Glutamatergic neuron (in vitro differentiated cells): ENCODE results near the gene ADSS1. TPM values are rescaled to one million over a fixed set of nuclear protein-coding genes. Genes with fewer than 3 reads are reported as not detected.

ENCODE experiments used
- DNase-seq: peaks from one replicate; pipeline ENCODE4 v3.0.0; 2022
- H3K27ac Mint-ChIP-seq: one replicate; pipeline ENCODE4 v1.8.0; 2020; ENCODE audit warnings: mild to moderate bottlenecking, mixed read lengths, inconsistent platforms; ENCODE audit not compliant: unreplicated experiment
- H3K27me3 Mint-ChIP-seq: one replicate; pipeline ENCODE4 v1.8.0; 2020; ENCODE audit warnings: mild to moderate bottlenecking, moderate library complexity, mixed read lengths, inconsistent platforms; ENCODE audit not compliant: unreplicated experiment
- H3K36me3 Mint-ChIP-seq: one replicate; pipeline ENCODE4 v1.8.0; 2020; ENCODE audit warnings: mild to moderate bottlenecking, mixed read lengths, inconsistent platforms; ENCODE audit not compliant: unreplicated experiment
- H3K4me1 Mint-ChIP-seq: one replicate; pipeline ENCODE4 v1.8.0; 2020; ENCODE audit warnings: mild to moderate bottlenecking, low read depth, mixed read lengths, inconsistent platforms; ENCODE audit not compliant: unreplicated experiment
- H3K4me3 Mint-ChIP-seq: one replicate; pipeline ENCODE4 v1.8.0; 2020; ENCODE audit warnings: mild to moderate bottlenecking, mixed read lengths, inconsistent platforms; ENCODE audit not compliant: unreplicated experiment
- H3K9me3 Mint-ChIP-seq: one replicate; pipeline ENCODE4 v1.8.0; 2020; ENCODE audit warnings: mild to moderate bottlenecking, moderate library complexity, mixed read lengths, inconsistent platforms; ENCODE audit not compliant: unreplicated experiment
- CTCF ChIP-seq: fragments of 200-600 bp; sonication (generic); IDR thresholded peaks from one replicate; pipeline ENCODE4 v1.5.0; 2021; ENCODE audit not compliant: partially characterized antibody, unreplicated experiment
- total RNA-seq: library from RNA; stranded (reverse); fragmentation: NEBNext Ultra II Directional; extraction: Animal tissue kit (Norgen Biotek cat#: 25700); gene quantifications from one replicate; pipeline ENCODE4 v1.2.1, GENCODE V29; 2021; ENCODE audit not compliant: unreplicated experiment

Gene ADSS1
- total RNA-seq, 1 donor from 2014 or later, result 45.1 TPM

DNA sequence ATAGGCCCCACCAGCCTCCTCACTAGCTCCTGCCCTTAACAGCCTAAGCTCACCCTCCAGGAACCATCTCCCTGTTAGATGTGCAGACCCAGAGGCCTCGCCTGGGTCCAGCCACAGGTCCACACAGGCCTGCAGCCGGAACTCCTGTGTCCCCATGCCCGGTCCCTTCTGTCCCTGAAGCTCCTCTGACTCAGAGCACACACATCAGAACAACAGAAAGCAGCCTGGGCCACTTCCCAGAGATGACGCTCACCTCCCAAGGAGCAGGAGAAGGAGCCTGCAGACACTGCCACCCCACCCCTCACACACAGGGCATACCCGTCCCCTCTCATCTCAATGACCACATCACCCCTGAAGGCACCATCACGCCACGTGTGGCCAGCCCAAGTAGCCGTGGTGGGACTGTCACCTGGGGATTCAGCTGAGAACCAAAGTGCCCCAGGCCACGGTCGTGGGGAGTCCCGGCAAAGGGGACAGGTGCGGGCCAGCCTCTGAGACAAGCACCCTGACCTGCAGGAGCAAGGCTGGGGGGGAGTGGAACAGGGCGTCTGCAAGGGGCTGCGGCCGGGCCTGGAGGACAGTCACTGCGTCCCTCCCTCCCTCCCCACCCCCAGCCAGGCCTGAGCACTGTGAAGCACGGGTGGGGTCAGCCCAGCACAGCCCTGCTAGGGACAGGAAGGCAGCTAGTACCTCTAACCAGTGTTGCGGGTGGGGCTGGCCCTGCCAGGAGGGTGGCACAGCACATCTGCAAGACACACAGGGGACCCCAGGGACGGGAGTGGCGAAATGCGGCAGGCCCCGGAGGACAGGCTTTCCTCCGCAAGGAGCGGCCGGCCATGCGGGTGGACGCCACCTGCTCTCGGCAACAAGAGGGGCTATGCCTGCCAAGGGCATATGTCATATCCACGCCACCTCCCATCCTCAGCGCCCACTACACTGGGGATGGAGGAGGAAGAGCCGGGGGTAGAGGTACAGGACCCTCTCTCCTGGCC, 66.0 kb downstream of the ADSS1 start:
- no peak for TF ChIP-seq CTCF
- Mint-ChIP-seq H3K4me1 (peaks cover 28% of the 10 kb centered on the region), H3K9me3 (peaks cover 11% of the 10 kb centered on the region), H3K36me3 (no peaks in the 10 kb centered on the region), H3K27me3 (peaks cover 16% of the 10 kb centered on the region), H3K4me3 (peak overlapping the region; percentile 55), H3K27ac (peak overlapping the region; percentile 86)
- DNase-seq, result peak; percentile 29

- H3K9me3 Mint-ChIP-seq, result peaks cover 12% of the 10 kb centered on the region
- H3K27me3 Mint-ChIP-seq, result peaks cover 19% of the 10 kb centered on the region
- TF ChIP-seq CTCF, result no peak
- H3K27ac Mint-ChIP-seq, result peak overlapping the region; percentile 48
- H3K4me1 Mint-ChIP-seq, result peaks cover 31% of the 10 kb centered on the region
- DNase-seq, result no peak
- peak overlapping the region; percentile 61 for H3K4me3 Mint-ChIP-seq
- no peaks in the 10 kb centered on the region for H3K36me3 Mint-ChIP-seq
These were observed 67.4 kb downstream of the ADSS1 start for GRCh38 chr14:104791425-104791824.

DNA sequence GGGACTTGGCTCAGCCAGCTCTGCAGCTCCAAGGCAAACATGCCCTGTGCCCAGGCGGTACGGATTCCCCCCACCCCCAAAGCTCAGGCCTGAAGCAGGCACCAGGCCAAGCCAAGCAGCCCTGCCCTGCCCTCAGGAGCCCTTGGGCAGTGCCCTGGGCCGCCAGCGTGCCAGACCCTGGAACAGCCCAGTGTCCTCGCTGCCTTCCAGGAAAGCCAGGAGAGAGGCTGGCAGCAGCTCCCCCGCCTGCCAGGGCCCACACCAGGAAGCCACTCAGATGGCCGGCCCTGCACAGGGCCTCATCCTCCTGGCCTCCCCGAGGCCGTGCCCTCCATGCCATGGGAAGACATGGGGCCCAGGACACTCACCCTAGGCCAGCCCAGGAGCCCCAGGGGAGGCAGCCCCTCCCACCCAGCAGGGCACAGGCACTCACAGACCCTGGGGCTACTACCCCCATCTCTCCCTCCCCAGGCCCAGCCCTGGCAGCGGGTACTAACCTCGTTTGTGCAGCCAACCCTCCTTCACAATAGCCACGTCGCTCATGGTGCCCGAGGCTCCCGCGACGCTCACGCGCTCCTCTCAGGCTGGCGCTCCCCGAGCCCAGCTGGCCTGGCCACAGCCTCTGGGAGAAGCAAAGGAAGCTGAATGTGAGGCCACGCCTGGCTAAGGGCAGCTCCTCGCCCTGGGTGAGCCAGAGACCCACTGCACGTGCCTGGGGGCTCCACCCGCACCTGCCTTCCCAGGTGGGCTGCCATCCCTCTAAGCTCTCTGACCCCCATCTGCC, 68.3 kb downstream of the ADSS1 start:
- Mint-ChIP-seq H3K9me3 (peaks cover 14% of the 10 kb centered on the region), H3K27me3 (peaks cover 21% of the 10 kb centered on the region), H3K4me3 (peak overlapping the region; percentile 94), H3K4me1 (peaks cover 32% of the 10 kb centered on the region), H3K36me3 (no peaks in the 10 kb centered on the region), H3K27ac (peak overlapping the region; percentile 73)
- TF ChIP-seq CTCF, result no peak
- DNase-seq, result no peak

DNA sequence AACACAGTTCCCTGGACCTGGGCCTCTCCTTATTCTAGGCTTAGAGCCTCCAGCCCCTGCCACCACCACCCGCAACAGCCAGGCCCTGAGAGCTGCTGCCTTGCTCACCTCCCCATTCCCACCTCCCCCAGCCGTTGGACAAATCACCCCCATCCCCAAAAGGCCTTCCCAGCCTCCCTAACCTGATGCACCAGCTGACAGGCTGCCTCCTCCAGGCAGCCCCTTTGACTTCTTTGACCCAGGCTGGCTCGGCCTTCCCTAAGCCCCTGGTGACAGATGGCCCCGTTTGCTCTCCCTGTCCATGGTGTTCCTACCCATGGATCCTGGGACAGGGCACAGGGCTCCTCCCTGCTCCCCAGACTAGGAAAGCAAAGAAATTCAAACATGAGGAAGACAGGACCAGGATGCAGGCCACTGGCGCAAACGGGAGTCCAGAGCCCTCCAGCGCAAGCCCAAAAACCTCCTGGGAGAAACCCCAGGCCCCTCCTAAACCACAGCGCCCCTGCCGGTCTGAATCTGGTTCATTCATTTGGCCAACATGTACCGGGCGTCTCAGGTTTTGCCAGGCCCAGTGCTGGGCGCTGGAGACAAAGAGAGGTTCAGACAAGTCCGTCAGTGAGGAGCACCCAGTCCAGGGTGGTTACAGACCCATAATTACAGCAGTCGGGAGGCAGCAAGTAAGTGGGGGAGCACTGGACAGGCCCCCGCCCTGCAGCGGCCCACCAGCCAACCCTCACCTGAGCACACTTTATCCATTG, 69.1 kb downstream of the ADSS1 start:
- H3K36me3 Mint-ChIP-seq, result no peaks in the 10 kb centered on the region
- peak overlapping the region; percentile 95 for H3K27ac Mint-ChIP-seq
- H3K4me3 Mint-ChIP-seq, result peak overlapping the region; percentile 94
- H3K9me3 Mint-ChIP-seq, result peaks cover 14% of the 10 kb centered on the region
- DNase-seq, result no peak
- peaks cover 23% of the 10 kb centered on the region for H3K27me3 Mint-ChIP-seq
- H3K4me1 Mint-ChIP-seq, result peaks cover 33% of the 10 kb centered on the region
- peak; percentile 12 for TF ChIP-seq CTCF
